SH-SY5Y (cell line): ENCODE results near the gene MATN4.

Experiments
- GATA2 ChIP-seq: IDR thresholded peaks from 2 replicates; pipeline ENCODE4 v1.6.1; 2011; ENCODE audit warnings: mild to moderate bottlenecking, low read depth, low read length
- GATA3 ChIP-seq: IDR thresholded peaks from 2 replicates; pipeline ENCODE4 v1.6.1; 2011; ENCODE audit warnings: low read depth, mild to moderate bottlenecking, low read length, moderate library complexity

DNA sequence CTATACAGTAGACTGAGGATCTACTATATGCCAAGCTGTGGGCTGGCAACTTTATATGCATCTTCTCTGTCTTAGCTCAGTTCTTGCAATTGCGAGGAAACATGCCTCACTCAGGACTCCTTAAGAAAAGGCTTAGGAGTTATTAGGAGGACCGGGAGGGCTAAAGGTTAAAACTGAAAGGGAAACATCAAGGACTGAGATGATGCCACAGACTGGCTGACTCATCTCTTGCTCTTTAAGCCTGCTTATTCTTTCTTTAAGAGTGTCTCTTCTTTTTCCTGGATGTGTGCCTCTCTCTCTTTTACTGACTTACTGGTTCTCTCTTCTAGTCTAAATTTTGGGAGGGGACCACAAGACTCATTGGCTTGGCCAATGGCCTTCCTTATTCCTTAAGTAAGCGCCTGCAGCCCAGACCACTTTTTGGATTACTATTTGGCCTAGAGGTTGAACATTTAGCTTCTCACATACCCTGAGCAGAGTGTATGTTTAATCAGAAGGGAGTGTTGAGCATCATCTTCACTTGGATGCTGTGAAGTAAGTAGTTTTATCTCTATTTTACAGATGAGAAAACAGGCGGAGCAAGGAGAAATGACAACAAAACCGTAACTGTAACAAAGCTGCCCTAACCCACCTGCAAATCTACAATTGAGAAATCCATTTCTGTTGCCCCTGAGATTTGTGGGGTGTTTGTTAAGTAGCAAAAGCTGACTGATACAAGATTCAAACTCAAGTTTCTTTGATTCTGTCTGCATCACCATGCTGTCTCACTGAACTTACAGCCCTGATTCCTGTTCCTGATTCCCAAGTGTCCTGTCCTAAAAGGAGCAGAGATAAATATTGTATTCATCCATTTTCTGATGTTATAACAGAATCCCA lies 47.3 kb upstream of the MATN4 start:
- TF ChIP-seq GATA2, result no peak
- no peak for TF ChIP-seq GATA3
